ENCODE measurements around the gene PARP16. TPM values are rescaled to one million over a fixed set of nuclear protein-coding genes. Genes with fewer than 3 reads are reported as not detected.

The PARP16 gene
- total and polyA plus RNA-seq, 9 of the 15 experiments (the other 6 are each of a cell fraction or from before 2014, with no cell fraction given): 3.0 to 9.9 (median 5.8) TPM

GRCh38 chr15:65212097-65212496, 74.6 kb downstream of the PARP16 start (continued):
- TF ChIP-seq HEY1 (CRISPR knock-in tag; IDR thresholded peaks at IDR 0.05; ENCODE audit: borderline replicate concordance) (no peak), THAP12 (CRISPR knock-in tag; IDR thresholded peaks at IDR 0.05) (no peak), SP2 (IDR thresholded peaks at IDR 0.05; ENCODE audit: extremely low read depth, low read depth, low read length, poor library complexity, severe bottlenecking) (no peak), PHF21A (IDR thresholded peaks at IDR 0.05; ENCODE audit: borderline replicate concordance, low read depth) (no peak), MTA2 (IDR thresholded peaks at IDR 0.05; ENCODE audit: low read depth) (no peak), SMAD3 (CRISPR knock-in tag; conservative IDR thresholded peaks at IDR 0.05) (0 out of 2 replicates have a peak, but pooled peaks have one; percentile 25), KLF10 (CRISPR knock-in tag; IDR thresholded peaks at IDR 0.05) (no peak), SMAD1 (IDR thresholded peaks at IDR 0.05; ENCODE audit: low read depth, low read length, partially characterized antibody) (no peak), ZEB2 (IDR thresholded peaks at IDR 0.05) (peak; percentile 54), ATF2 (CRISPR knock-in tag; IDR thresholded peaks at IDR 0.05) (no peak), E2F3 (CRISPR knock-in tag; IDR thresholded peaks at IDR 0.05) (no peak), ZNF124 (CRISPR knock-in tag; IDR thresholded peaks at IDR 0.05) (no peak), KDM1A (IDR thresholded peaks at IDR 0.05) (peak; percentile 84 to 92), BCOR (IDR thresholded peaks at IDR 0.05) (no peak), E2F1 (CRISPR knock-in tag; IDR thresholded peaks at IDR 0.05) (no peak), REST (IDR thresholded peaks at IDR 0.05; ENCODE audit: borderline replicate concordance) (peak; percentile 73; the same call in 1 of the 2 replicates), REST (CRISPR knock-in tag; IDR thresholded peaks at IDR 0.05; ENCODE audit: low read depth) (no peak), MIER1 (IDR thresholded peaks at IDR 0.05; ENCODE audit: low read depth) (no peak)

All from K562 (cell line).